KG1 (cell line): Measurements from ENCODE around the gene SND1.

Source experiments
- DNase-seq: peaks from one replicate; lab custom pipeline; 2025; lab: John Stamatoyannopoulos, UW

Gene SND1

DNA sequence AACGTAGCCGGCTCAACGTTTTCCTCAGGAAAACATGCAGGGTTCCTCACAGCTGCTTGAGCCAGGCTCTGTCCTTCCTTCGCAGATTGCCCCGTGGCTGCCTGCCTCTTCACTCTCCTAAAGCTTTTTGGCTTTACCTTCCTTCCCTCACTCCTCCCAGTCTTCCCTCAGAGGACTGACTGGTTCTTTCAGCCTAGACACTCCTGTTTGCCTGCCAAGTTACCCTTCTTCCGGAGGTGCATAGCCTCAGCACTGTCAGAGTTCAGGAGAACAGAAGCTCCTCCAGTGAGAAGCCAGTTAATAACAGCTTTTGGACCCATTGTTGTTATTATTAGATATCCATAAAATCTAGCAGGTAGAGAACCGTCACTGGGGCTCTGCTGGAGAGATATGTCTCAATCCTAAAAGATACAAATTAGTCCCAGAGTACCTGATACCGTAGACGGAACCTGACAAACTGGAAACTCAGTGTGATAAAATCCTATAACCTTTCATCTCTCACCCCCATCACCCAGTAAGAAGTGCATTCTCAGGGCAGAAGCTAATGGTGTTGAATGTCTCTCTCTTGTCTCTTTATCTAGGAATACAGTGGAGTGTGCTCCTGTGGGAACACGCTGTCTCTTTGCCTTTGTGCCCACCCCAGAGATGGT, 79.6 kb downstream of the SND1 start:
- no peak for DNase-seq

DNA sequence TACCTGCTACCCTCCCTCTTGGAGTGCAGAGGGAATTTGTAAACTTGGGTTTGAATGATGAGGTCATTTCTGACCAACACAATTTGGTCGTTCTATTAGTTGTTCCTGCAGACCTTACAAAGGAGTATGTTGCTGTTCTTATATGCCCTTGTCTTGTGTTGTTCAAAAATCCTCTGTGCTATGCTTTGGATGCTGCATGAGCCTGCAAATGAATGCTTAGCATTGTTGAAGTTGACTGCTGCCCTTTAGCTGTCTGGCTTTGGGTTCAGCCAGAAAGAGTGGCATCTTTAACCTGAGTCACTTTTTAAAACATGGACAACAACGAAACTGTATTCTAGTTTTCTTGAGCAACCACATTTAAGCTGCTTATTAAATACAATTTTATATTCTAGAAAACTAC, 80.3 kb downstream of the SND1 start:
- no peak for DNase-seq

DNA sequence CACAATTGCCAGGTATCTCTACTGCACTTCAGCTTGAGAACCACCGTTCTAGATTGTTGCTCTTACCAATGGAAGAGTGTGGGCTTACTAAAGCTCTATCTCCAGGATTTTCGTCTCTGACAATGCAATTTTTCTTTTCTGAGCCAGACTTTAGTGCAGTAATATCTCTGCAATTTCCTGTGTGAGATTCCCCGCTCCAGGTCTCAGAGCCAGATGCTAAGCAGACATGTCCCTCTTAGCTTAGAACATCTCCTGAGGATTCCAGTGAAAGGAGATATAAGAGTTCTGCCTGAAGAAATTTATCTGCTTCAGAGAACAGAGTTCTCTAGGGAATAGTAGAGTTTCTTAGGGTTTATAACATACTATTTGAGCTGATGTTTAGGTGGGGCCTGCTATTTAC, 82.0 kb downstream of the SND1 start:
- no peak for DNase-seq

DNA sequence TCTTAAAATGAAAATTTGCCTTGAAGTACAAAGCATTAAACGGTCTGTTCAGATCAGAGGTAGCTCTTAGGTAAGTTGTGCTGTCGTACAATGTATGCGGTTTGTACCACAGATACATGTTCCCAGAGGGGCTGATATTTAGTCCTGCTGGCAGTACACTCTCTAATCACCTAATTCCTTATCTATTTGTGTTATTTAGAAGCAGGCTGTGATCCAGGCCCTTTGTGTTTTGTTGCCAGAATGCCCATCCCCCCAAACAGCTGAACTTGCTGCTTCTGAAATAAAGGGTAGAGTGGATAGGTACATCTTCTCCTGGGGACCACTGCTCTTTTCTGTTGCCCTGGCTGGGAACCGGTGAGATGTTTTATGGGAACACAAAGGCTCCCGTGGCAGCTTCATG, 84.5 kb downstream of the SND1 start:
- no peak for DNase-seq

DNA sequence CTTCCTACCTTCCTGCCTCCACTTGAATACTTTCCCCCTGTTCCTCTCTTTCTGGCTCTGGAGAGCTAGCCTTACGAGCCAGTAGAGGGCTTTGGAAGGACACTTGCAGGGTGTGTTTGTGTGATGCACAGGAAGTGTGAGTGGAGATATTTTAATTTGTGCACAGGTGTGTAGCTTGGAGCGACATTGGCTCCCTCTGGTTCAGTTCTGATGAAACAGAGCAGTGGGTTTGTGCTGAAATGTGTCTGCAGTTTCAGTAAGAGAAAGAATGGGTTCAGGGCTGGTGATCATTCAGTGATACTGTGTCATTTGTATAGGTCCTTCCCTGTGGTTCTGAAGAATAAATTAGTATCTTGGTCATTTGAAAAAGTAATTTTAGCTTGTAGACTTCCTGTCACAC, 86.9 kb downstream of the SND1 start:
- DNase-seq = no peak

DNA sequence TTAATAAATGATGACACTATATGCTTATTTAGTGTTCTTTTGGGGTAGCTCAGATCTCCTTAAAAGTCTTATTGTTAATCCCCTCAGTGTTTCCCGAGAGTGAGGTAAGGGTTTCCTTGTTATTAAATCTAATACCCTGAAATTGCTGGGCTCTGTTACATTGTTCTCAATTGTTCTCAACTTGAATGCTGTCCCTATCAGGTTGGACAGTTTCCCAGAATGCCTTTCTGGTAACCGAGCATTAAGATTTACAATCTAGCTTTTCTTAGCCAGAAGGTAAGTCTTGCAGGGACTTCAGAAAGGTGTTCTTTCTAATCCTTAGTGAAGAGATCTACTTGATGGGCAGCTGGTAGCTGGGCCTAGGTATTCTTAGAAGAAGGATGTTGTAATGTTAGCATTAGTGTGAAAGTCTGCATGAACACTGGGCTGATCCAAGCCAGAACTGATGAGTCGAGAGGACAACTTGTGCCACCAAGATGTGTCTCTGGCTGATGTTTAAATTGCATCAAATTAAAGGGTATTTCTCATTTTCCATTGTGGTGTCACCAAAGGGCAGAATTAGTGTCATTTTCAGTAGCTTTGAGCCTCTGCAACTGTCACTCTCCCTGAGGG, 89.9 kb downstream of the SND1 start:
- DNase-seq = no peak

DNA sequence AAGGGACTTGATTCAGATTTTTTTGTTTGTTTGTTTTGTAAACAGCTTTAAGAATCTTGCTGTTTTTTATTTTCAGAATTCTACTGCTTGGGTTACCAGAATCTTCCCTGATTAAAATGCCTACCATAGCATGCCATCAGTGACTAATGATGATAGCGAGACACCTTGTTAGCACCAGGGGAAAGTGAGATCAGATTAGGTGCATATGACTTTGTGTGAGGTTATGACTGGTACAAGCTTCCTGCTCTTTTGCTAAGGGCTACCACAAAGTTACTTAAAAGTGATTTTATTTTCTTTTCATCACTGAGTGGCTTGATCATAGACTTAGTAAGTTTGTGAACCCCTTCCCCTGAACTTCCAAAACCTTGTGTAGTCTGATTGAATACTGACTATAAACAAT, 93.5 kb downstream of the SND1 start:
- no peak for DNase-seq

DNA sequence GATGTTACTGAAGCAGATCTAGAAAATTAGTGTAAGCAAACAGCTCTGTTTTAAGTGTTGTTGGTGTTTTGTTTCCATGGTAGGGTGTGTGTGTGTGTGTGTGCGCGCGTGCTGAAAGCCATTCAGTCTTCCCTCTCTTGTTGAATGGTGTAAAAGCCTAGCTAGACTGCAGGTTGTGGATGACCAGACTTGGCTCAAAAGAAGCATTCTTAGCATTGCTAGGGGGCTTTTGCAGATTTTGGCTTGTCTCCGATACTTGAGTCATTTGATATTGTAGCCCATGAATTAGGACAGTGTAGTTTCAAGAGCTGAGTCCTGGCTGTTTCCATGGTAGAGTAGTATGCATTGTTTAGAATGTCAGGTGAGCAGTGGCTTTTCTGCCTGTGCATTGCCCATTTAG, 99.1 kb downstream of the SND1 start:
- no peak for DNase-seq

DNA sequence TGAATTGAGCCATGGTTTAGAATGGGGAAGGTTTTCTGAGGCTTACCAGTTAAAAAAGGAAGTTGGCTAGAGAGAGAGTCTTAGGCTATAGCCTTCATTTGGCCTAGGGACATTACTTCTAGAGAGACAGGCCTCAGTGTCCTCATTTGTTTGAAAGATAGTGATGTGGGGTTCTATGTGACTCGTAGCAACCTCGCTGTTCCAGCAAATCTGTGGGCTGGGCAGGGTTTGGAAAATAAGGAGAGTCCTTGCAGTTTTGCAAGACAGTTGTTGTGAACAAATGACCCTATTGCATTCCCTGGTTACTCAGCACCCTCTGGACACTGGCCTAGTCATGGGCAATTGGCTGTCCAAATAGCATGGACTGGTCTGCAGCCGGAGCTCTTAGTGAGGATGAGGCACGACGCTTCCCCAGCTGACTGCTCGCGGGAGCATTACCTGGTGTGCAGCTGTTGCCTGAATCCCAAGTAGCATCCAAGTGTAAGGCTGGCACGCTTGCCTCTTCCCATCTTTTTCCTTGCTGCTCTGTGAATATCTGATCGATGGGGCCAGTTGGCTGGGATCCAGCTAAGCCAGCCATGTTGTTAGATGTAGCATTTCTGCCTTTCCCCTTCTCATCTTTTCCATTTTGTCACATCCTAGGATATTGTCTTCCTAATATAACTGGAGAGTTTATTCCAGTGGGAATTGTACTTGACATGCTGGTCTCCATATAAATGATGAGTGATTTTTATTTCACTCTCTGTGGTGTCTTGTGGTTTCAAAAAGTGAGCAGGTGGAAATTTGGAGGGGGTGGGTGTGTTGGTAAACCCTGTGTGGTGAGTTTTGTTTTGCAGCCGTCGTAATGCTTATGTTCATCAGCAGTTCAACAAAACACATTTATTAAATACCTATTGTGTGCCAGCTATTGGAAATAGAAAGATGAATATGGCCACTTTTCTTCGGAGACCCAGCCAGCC, 99.8 kb downstream of the SND1 start:
- no peak for DNase-seq

DNA sequence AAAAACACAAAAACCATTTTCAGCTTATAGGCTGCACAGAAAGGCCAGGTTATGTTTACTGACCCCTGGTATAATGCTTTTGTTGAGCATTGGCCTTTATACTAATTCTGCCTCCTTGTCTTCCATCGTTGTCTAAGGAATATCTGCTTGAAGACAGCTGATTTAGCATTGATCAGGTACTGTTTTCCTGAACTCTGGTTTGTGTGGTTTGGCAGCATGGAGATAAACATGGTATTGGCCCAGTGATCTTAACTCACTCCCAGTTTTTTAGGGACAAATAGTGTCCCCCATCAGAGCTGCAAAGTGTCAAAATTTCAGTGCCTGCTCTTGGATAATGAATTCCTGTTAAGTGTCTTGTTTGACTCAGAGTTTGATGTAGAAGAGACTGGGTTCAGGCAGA, 100.8 kb downstream of the SND1 start:
- no peak for DNase-seq

DNA sequence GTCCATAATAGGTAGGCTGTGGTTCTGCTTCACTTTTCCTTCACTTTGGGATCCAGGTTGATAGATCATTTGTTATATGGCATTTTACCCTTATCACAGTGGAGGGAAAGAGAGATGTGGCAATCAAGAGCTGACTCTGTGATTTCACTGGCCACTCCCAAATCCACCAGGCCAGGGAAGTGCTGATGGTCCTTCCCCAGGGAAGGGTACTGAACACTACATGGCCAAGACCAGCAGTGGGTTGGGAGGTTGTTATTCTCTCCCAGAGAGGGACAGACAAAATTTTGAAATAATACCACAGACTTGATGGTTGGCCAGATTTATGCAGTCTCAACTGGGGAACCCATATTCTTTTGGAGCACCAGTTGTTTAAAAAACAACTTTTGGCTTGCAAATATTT, 102.5 kb downstream of the SND1 start:
- no peak for DNase-seq

DNA sequence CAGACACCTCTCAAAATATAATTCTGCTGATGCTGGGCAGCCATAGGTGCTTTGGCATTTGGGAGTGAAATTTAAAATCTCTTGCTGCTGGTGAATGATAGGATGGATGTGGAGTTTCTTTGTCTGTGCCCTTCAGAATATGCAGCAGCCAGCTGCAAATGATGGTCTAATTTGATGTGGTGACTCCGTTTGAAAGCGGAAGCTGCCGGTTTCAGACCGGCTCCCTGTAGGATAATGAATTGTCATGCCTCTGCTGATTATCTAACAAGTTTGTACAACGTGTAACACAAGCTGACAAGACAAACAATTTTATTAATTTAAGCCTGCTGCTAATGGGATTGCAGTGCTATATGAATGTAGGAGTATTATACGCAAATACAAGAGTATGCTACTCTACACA, 103.5 kb downstream of the SND1 start:
- no peak for DNase-seq

DNA sequence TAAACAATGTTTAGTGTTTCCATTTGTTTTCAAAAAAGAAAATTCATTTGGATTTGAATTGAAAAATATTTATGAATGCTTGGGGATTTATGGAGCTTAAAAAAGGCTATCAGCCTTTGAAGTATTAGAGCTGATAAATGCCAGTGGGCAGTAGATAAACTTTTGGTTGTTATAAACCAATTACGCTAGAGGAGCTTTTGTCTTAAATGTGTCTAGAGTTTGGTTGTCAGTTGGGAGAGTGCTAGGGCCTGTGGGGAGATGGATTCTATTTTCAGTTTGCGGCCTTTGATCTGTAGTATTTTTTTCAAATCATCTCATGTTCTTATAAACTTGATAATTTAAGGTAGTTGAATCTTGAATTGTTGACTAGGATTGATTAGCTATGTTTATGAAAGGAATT, 104.0 kb downstream of the SND1 start:
- no peak for DNase-seq

DNA sequence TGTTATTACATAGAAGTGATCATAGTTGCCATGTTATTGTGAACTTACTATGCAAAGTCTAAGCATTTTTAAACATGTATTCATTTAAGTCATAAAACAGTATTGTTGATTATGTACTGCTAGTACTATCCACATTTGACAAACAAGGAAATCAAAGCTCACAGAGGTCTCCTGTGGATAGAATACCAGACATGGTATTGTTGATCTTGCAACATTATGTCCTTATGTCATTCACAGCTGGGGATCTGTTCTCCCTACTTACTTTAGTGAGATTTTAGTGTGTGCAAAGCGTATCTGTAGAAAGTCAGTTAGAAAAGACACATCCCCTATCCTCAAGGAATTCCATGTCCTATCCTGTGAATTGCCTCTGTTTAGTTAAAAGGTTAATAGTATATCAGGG, 106.1 kb downstream of the SND1 start:
- DNase-seq = no peak

DNA sequence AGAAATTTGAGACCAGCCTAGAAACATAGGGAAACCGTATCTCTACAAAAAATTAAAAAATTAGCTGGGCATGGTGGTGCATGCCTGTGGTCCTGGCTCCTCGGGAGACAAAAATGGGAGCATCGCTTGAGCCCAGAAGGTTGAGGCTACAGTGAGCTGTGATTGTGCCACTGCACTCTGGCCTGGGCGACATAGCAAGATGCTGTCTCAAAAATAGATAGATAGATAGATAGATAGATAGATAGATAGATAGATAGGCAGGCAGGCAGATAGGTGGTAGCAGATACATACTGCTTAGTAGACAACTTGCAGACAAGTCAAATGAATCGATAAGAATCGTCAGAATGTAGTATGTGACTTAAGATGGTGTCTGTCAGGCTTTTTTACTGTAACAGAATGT, 106.9 kb downstream of the SND1 start:
- DNase-seq = no peak

DNA sequence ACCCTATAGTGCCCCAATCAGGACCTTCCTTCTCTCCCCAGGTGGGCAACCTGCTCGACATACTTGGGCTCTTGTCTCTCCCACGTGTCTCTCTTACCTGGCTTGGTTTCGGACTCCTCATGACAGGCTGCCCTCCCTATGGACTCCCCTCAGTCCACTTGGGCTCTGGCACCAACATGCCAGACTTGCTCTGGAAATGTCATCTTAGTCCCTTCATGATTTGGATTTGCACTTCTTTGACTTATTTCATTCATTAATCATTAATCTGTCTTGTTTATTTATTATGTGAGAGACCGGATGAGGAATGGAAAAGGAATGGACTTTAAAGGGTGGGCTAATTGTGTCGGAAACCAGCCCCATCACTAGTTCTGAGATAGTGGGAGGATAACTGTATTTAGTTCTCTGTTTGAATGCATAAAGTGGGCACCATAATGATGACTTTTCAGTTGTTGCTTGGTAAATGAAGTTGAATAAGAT, 108.0 kb downstream of the SND1 start:
- DNase-seq = no peak

DNA sequence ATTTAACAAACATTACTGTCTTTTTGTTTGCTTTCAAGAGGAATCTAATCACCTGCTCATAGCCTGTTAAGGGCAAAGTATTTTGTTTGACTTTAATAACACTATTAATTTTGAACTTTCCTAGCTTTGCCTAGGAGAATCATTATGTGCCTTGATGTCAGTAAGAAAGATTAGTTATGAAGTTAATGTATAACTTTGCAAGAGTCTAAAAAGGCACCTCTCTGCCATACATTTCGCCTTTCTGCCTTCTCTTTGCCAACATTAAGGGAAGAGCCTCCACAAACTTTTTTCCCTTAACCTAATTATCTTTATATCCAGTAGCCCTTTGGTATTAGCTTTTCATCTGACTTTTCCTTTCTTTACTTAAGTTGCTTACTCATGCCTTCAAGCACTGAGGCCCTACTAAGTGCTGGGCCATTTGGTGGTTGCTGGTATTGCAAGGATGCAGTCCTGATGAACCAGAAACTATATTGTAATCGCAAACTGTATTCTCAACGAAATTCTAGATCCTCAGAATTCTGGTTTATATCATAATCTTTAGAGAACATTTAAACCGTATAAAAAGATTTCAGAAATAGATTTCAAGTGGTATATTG, 108.5 kb downstream of the SND1 start:
- DNase-seq = no peak

DNA sequence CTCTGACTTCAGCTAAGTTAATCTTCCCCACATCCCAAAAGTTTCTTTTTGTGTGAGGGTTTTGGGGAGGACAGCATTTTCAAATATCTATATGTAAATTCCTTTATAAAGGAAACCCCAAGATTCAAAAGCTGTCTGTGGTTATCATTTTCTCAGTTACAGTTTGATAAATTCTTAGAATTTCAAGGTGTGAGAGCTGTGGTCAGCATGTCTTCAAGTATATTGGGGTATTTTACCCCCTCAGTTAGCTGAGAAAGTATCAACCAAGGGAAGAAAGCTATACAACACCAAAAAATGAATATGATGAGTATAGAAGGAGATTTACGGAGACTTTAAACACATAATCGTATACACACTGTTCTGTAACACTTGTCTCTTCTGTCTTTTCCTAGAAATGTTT, 109.2 kb downstream of the SND1 start:
- DNase-seq = no peak

DNA sequence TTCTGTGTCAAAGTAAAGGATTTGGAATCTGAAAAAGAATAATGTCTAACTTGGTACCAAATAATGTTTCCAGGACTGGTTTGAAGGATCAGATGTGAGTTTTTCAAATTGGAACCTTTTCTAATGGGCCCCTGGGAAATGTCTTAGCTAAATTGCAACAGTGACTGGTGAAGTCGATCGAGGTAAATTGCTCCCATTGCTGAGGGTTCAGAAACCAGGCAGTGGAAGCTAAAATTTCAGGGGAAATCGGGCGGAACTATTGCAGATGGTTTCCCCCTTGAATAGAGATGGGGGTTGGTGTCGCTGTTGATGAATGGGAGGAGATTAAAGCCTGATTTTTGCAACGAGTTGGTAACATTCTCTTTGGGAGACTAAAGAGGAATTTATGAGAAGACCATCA, 112.7 kb downstream of the SND1 start:
- DNase-seq = no peak

DNA sequence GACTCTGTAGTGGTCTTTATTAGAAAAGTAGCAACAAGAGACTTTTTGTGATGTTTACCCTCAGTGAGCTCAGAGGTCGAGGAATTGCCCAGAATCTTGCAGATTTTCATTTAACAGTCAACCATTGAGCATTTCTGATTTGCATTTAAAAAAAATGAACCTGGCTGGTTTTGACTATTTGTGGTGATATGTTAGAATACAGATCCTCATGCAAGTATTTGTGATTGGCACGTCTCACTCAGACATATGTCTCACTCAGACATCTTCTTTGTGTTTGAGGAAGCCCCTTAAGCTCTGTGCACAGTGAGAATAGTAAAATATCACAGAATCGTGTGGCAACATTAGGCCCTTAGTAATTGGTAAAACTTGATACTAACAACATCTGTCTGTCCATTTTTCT, 113.2 kb downstream of the SND1 start:
- no peak for DNase-seq

DNA sequence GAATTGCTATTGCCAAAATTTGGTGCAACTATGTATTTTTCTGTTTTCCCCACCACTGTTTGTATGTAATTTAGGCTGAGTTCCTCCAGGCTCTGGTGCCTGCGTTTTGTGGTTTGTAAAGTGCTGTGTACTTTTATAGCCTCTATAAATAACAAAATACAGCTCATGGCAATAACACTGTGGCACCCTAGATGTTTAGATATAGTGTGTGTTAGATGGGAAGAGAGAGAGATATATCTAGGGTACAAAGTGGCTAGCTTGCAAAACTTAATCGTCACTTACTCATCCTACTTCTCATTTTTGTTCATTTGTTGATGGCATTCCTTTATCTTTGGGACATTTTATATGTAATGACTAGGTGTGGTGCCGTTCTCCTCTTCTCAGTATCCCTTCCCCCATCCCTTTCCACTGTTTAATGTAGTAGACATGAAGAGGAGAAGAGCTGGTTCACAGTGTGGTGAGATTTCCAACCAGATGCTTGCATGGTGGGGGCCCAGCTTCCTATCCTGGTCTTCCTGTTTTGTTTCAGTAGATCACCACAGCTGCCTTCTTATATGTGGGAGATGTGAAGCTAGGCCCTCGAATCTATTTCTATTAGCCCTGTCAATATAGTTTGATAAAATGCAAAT, 115.0 kb downstream of the SND1 start:
- DNase-seq = no peak

DNA sequence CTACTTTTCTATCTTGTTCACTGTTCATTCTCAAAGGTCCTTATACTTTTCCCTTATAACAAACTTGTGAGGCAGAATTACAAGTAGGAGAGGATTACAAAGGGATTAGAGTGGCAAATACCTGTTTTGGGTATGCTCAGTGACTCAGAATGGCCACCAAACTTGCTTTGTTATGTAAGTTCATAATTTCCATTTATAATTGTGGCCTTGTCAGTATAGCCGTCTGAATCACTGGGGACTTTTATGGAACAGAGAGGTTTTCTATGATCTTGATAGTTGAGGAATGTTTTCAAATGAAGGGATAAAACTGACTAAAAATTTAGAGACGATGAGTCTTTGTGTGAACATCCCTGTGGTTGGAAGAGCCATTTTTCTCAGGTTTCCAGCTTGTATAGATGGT, 116.2 kb downstream of the SND1 start:
- DNase-seq = no peak
